HG03039 (cell line): ENCODE data around the gene GALNT14.

Experiments used
- ATAC-seq: cut with Tn5 transposase; IDR thresholded peaks from one replicate; pipeline ENCODE4 v1.9.1; 2021; ENCODE audit warnings: mild to moderate bottlenecking, moderate library complexity; ENCODE audit not compliant: unreplicated experiment

GALNT14 gene

GRCh38 chr2:30981510-30981909 lies 156.7 kb downstream of the GALNT14 start:
- ATAC-seq = no peak

GRCh38 chr2:30981096-30981495 lies 157.1 kb downstream of the GALNT14 start:
- ATAC-seq = no peak

- ATAC-seq = no peak
Measured at GRCh38 chr2:30979822-30980245, 158.4 kb downstream of the GALNT14 start.

GRCh38 chr2:30978854-30979253 lies 159.4 kb downstream of the GALNT14 start:
- ATAC-seq = no peak

- no peak for ATAC-seq
Measured at GRCh38 chr2:30978044-30978443, 160.2 kb downstream of the GALNT14 start.

GRCh38 chr2:30975156-30975555 lies 163.1 kb downstream of the GALNT14 start:
- ATAC-seq = no peak

- ATAC-seq = no peak
Measured at GRCh38 chr2:30974554-30974953, 163.7 kb downstream of the GALNT14 start.

GRCh38 chr2:30974092-30974491 lies 164.1 kb downstream of the GALNT14 start:
- ATAC-seq = no peak

- ATAC-seq = no peak
Measured at GRCh38 chr2:30971231-30972025, 166.8 kb downstream of the GALNT14 start.

- no peak for ATAC-seq
Measured at GRCh38 chr2:30968660-30969397, 169.4 kb downstream of the GALNT14 start.

GRCh38 chr2:30966786-30967185 lies 171.5 kb downstream of the GALNT14 start:
- ATAC-seq = no peak

GRCh38 chr2:30965022-30965531 lies 173.2 kb downstream of the GALNT14 start:
- ATAC-seq = no peak

- ATAC-seq = no peak
Measured at GRCh38 chr2:30964334-30965005, 173.8 kb downstream of the GALNT14 start.

- no peak for ATAC-seq
Measured at GRCh38 chr2:30963184-30963583, 175.1 kb downstream of the GALNT14 start.

GRCh38 chr2:30960213-30960612 lies 178.0 kb downstream of the GALNT14 start:
- no peak for ATAC-seq

- no peak for ATAC-seq
Measured at GRCh38 chr2:30959653-30960052, 178.6 kb downstream of the GALNT14 start.

- ATAC-seq = no peak
Measured at GRCh38 chr2:30958918-30959265, 179.3 kb downstream of the GALNT14 start.

- ATAC-seq = no peak
Measured at GRCh38 chr2:30958193-30958917, 179.9 kb downstream of the GALNT14 start.

GRCh38 chr2:30957591-30957990 lies 180.6 kb downstream of the GALNT14 start:
- ATAC-seq = no peak

GRCh38 chr2:30956995-30957394 lies 181.2 kb downstream of the GALNT14 start:
- no peak for ATAC-seq
